Activated CD4-positive, alpha-beta T cell treated with anti-CD3 and anti-CD28 coated beads, Interleukin-2, amount 50 U/mL, for 4 hours (primary cell): ENCODE results near the gene C1R.
"Not testable (repeated sequence)": the region's sequence is repeated elsewhere in the genome, so short reads cannot be mapped to it uniquely, and the experiment has no call there.

Experiments used
- DNase-seq, 2 experiments: peaks; one replicate each; pipeline ENCODE4 v3.0.0-alpha.2; 2020

Gene C1R

GRCh38 chr12:7118881-7119280 lies 26.6 kb upstream of the C1R start:
- no peak for DNase-seq

- DNase-seq: no peak
These were observed 25.4 kb upstream of the C1R start for GRCh38 chr12:7117670-7118069.

- no peak for DNase-seq
These were observed 24.7 kb upstream of the C1R start for GRCh38 chr12:7116916-7117315.

GRCh38 chr12:7116196-7116595 lies 24.0 kb upstream of the C1R start:
- no peak for DNase-seq

GRCh38 chr12:7114851-7115250 lies 22.6 kb upstream of the C1R start:
- no peak for DNase-seq

- no peak for DNase-seq
These were observed 21.8 kb upstream of the C1R start for GRCh38 chr12:7114008-7114407.

GRCh38 chr12:7113389-7113871 lies 21.2 kb upstream of the C1R start:
- peak in 1 of 2 experiments; percentile 21 for DNase-seq

- DNase-seq: no peak
These were observed 19.8 kb upstream of the C1R start for GRCh38 chr12:7112041-7112440.

- DNase-seq: no peak
These were observed 18.4 kb upstream of the C1R start for GRCh38 chr12:7110661-7111060.

- no peak for DNase-seq
These were observed 17.3 kb upstream of the C1R start for GRCh38 chr12:7109572-7109920.

- peak; percentile 70 to 78 for DNase-seq
These were observed 16.7 kb upstream of the C1R start, which contains the start of gene C1RL for GRCh38 chr12:7108796-7109571. Gene C1RL (minus strand): TSS chr12:7109214. CDS start chr12:7109180, 34 bp downstream.

- DNase-seq: peak; percentile 57 to 59
These were observed 16.0 kb upstream of the C1R start for GRCh38 chr12:7108003-7108795.

GRCh38 chr12:7107636-7108002 lies 15.4 kb upstream of the C1R start:
- DNase-seq: no peak

GRCh38 chr12:7107181-7107580 lies 14.9 kb upstream of the C1R start:
- not testable (repeated sequence) for DNase-seq

GRCh38 chr12:7106082-7106481 lies 13.8 kb upstream of the C1R start:
- no peak for DNase-seq

- DNase-seq: no peak
These were observed 11.8 kb upstream of the C1R start for GRCh38 chr12:7103837-7104584.

- no peak for DNase-seq
These were observed 10.3 kb upstream of the C1R start for GRCh38 chr12:7102582-7102981.

- DNase-seq: no peak
These were observed 9.5 kb upstream of the C1R start for GRCh38 chr12:7101694-7102131.

- DNase-seq: no peak
These were observed 8.9 kb upstream of the C1R start for GRCh38 chr12:7101047-7101693.

GRCh38 chr12:7100239-7100638 lies 8.0 kb upstream of the C1R start:
- no peak for DNase-seq

GRCh38 chr12:7099290-7099996 lies 7.2 kb upstream of the C1R start:
- no peak for DNase-seq

- no peak for DNase-seq
These were observed 4.7 kb upstream of the C1R start for GRCh38 chr12:7096979-7097378.
